ENCODE measurements around the gene COL24A1.

- TF ChIP-seq CTCF (IDR thresholded peaks at IDR 0.05) (no peak), POLR2A (IDR thresholded peaks at IDR 0.05) (no peak), EP300 (IDR thresholded peaks at IDR 0.05) (no peak), POLR2AphosphoS5 (IDR thresholded peaks at IDR 0.05) (no peak)
These were observed 56.2 kb downstream of the COL24A1 start for GRCh38 chr1:86100401-86100800.

Measured in sigmoid colon (tissue), 4 donors.